NOMO-1 treated with dmso at 0.1 percent for 144 hours (cell line): Measurements from ENCODE around the gene WNT2B.

Source experiments
- DNase-seq: peaks from one replicate; lab custom pipeline; 2025; ENCODE audit not compliant: unreplicated experiment; lab: John Stamatoyannopoulos, UW

WNT2B gene

GRCh38 chr1:112564081-112564480 is 55.3 kb downstream of the WNT2B start:
- DNase-seq: no peak

DNA sequence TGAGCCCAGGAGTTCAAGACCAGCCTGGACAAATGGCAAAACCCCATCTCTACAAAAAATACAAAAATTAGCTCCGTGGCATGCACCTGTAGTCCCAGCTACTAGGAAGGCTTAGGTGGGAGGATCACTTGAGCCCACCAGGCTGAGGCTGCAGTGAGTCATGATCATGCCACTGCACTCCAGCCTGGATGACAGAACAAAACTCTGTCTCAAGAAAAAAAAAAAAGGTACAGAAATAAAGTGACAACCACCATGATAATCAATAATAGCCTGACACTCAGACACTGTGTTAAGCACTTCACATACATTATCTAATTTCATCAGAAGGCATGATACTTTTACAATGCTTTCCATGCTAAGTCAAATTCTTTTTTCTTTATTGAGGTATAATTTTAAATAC is 57.0 kb downstream of the WNT2B start:
- no peak for DNase-seq

GRCh38 chr1:112575154-112575804 is 66.5 kb downstream of the WNT2B start:
- DNase-seq: no peak

GRCh38 chr1:112576240-112576639 is 67.5 kb downstream of the WNT2B start:
- DNase-seq: no peak
